ENCODE measurements around the gene MRM3.
"Not testable (repeated sequence)": the region's sequence is repeated elsewhere in the genome, so short reads cannot be mapped to it uniquely, and the experiment has no call there.

Gene MRM3

GRCh38 chr17:755319-755961, 26.7 kb upstream of the MRM3 start:
- H3K27me3 ChIP-seq (ENCODE audit: insufficient read depth, low read length); H2AFZ ChIP-seq (ENCODE audit: low read length, unreplicated experiment); H3K4me1 ChIP-seq (ENCODE audit: control insufficient read depth, insufficient read depth, low read length, unreplicated experiment); H3K27ac ChIP-seq (ENCODE audit: low read depth, low read length); H3K4me3 ChIP-seq (ENCODE audit: low read depth, low read length); H3K36me3 ChIP-seq (ENCODE audit: insufficient read depth, low read length): not testable (repeated sequence)
- H3K79me2 ChIP-seq (ENCODE audit: control insufficient read depth, insufficient read depth, low read length, unreplicated experiment): peaks cover 16% of the 10 kb centered on the region

- not testable (repeated sequence) for H3K27ac ChIP-seq (ENCODE audit: low read depth, low read length); H3K27me3 ChIP-seq (ENCODE audit: insufficient read depth, low read length); H2AFZ ChIP-seq (ENCODE audit: low read length, unreplicated experiment); H3K79me2 ChIP-seq (ENCODE audit: control insufficient read depth, insufficient read depth, low read length, unreplicated experiment); H3K4me1 ChIP-seq (ENCODE audit: control insufficient read depth, insufficient read depth, low read length, unreplicated experiment); H3K4me3 ChIP-seq (ENCODE audit: low read depth, low read length); H3K36me3 ChIP-seq (ENCODE audit: insufficient read depth, low read length)
Measured at GRCh38 chr17:756010-756567, 26.1 kb upstream of the MRM3 start.

DNA sequence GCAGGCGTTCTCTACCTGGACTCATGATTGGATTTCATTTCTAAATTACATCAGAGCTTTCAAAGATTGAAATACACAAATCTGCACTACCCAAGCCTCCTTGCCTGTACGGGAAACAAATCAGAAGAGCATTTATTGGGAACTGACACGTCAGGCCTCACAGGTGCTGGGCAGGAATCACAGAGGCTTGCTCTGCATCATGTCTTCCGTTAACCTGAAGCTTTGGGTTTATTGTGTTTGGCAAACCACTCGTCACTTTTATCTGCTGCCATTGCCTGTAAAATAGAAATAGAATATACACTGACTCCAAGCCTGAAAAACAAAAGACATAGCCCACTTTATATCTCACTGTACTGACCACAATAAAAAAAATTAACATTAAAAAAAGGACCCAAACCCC, 22.2 kb upstream of the MRM3 start:
- Histone ChIP-seq H3K4me3 (ENCODE audit: low read depth, low read length) (no peak overlapping the region), H2AFZ (ENCODE audit: low read length, unreplicated experiment) (no peak overlapping the region), H3K79me2 (ENCODE audit: control insufficient read depth, insufficient read depth, low read length, unreplicated experiment) (no peaks in the 10 kb centered on the region), H3K27ac (ENCODE audit: low read depth, low read length) (no peak overlapping the region), H3K36me3 (ENCODE audit: insufficient read depth, low read length) (peaks cover 11% of the 10 kb centered on the region), H3K4me1 (ENCODE audit: control insufficient read depth, insufficient read depth, low read length, unreplicated experiment) (no peaks in the 10 kb centered on the region), H3K27me3 (ENCODE audit: insufficient read depth, low read length) (no peaks in the 10 kb centered on the region)

DNA sequence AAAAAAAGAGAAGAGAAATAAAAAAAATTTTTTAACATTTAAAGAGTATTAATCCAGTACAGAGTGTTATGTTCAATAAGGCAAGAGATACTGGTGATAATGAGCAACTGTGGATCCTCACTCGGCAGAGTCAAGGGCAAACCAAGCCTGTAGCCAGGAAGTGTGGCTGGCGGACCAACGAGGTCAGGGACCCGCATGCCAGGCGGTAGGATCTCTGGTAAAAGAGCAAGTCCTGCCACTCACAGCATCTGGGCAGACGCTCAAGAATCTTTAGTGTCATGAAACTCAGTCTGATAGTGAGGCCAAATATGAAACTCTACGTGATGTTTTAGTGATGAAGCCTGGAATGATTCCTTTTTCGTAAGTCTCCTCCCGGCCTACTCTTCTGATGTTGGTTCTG, 21.8 kb upstream of the MRM3 start:
- no peak overlapping the region for H3K27ac ChIP-seq (ENCODE audit: low read depth, low read length)
- H2AFZ ChIP-seq (ENCODE audit: low read length, unreplicated experiment): no peak overlapping the region
- H3K36me3 ChIP-seq (ENCODE audit: insufficient read depth, low read length): peaks cover 11% of the 10 kb centered on the region
- no peaks in the 10 kb centered on the region for H3K4me1 ChIP-seq (ENCODE audit: control insufficient read depth, insufficient read depth, low read length, unreplicated experiment)
- H3K79me2 ChIP-seq (ENCODE audit: control insufficient read depth, insufficient read depth, low read length, unreplicated experiment): no peaks in the 10 kb centered on the region
- H3K4me3 ChIP-seq (ENCODE audit: low read depth, low read length): no peak overlapping the region
- H3K27me3 ChIP-seq (ENCODE audit: insufficient read depth, low read length): no peaks in the 10 kb centered on the region

GRCh38 chr17:767076-767475, 15.1 kb upstream of the MRM3 start:
- Histone ChIP-seq H2AFZ (ENCODE audit: low read length, unreplicated experiment) (no peak overlapping the region), H3K36me3 (ENCODE audit: insufficient read depth, low read length) (peaks cover 27% of the 10 kb centered on the region), H3K27ac (ENCODE audit: low read depth, low read length) (no peak overlapping the region), H3K27me3 (ENCODE audit: insufficient read depth, low read length) (no peaks in the 10 kb centered on the region), H3K79me2 (ENCODE audit: control insufficient read depth, insufficient read depth, low read length, unreplicated experiment) (no peaks in the 10 kb centered on the region), H3K4me1 (ENCODE audit: control insufficient read depth, insufficient read depth, low read length, unreplicated experiment) (no peaks in the 10 kb centered on the region), H3K4me3 (ENCODE audit: low read depth, low read length) (no peak overlapping the region)

DNA sequence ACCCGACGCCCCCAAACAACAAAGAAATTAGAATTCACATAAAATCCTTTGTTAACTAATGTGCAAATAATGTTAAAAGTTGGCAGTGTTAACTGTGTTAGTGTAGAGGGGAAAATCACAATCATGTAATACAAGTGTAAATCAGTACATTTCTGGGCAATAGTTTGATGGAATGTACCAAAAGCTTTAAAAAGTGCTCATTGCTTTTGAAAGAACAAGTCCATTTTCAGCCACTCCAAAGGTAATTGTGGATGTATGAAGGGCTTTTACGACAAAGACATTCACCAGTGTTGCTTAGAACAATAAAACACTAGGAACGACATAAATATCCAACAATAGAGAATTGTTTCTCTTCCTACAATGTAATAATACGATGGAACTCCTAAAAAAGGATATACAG, 9.1 kb upstream of the MRM3 start:
- peaks cover 53% of the 10 kb centered on the region for H3K36me3 ChIP-seq (ENCODE audit: insufficient read depth, low read length)
- no peaks in the 10 kb centered on the region for H3K4me1 ChIP-seq (ENCODE audit: control insufficient read depth, insufficient read depth, low read length, unreplicated experiment)
- H2AFZ ChIP-seq (ENCODE audit: low read length, unreplicated experiment): no peak overlapping the region
- no peaks in the 10 kb centered on the region for H3K27me3 ChIP-seq (ENCODE audit: insufficient read depth, low read length)
- H3K27ac ChIP-seq (ENCODE audit: low read depth, low read length): no peak overlapping the region
- peaks cover 6% of the 10 kb centered on the region for H3K79me2 ChIP-seq (ENCODE audit: control insufficient read depth, insufficient read depth, low read length, unreplicated experiment)
- H3K4me3 ChIP-seq (ENCODE audit: low read depth, low read length): no peak overlapping the region

GRCh38 chr17:773467-774312, 8.5 kb upstream of the MRM3 start:
- H3K4me1 ChIP-seq (ENCODE audit: control insufficient read depth, insufficient read depth, low read length, unreplicated experiment): no peaks in the 10 kb centered on the region
- peaks cover 7% of the 10 kb centered on the region for H3K79me2 ChIP-seq (ENCODE audit: control insufficient read depth, insufficient read depth, low read length, unreplicated experiment)
- H3K36me3 ChIP-seq (ENCODE audit: insufficient read depth, low read length): peaks cover 60% of the 10 kb centered on the region
- no peak overlapping the region for H3K4me3 ChIP-seq (ENCODE audit: low read depth, low read length)
- H3K27ac ChIP-seq (ENCODE audit: low read depth, low read length): no peak overlapping the region
- H3K27me3 ChIP-seq (ENCODE audit: insufficient read depth, low read length): no peaks in the 10 kb centered on the region
- H2AFZ ChIP-seq (ENCODE audit: low read length, unreplicated experiment): no peak overlapping the region

DNA sequence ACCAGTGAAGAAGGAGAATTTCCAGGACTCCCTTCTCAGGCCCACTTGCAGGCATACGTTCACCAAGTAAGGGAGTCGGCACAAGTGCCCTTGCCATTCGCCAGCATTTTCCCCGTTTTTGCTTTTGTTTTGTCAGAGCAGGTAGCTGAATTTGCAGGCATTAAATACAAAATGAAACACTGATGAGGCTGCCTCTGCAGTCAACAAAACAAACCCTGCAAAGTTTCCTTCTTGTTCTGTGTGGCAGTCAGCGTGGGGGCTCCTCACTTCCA, 7.9 kb upstream of the MRM3 start:
- Histone ChIP-seq H2AFZ (ENCODE audit: low read length, unreplicated experiment) (no peak overlapping the region), H3K36me3 (ENCODE audit: insufficient read depth, low read length) (peaks cover 62% of the 10 kb centered on the region), H3K4me3 (ENCODE audit: low read depth, low read length) (no peak overlapping the region), H3K27ac (ENCODE audit: low read depth, low read length) (no peak overlapping the region), H3K4me1 (ENCODE audit: control insufficient read depth, insufficient read depth, low read length, unreplicated experiment) (no peaks in the 10 kb centered on the region), H3K27me3 (ENCODE audit: insufficient read depth, low read length) (no peaks in the 10 kb centered on the region), H3K79me2 (ENCODE audit: control insufficient read depth, insufficient read depth, low read length, unreplicated experiment) (peaks cover 7% of the 10 kb centered on the region)

GRCh38 chr17:778096-778495, 4.1 kb upstream of the MRM3 start:
- Histone ChIP-seq H3K4me3 (ENCODE audit: low read depth, low read length) (no peak overlapping the region), H3K27me3 (ENCODE audit: insufficient read depth, low read length) (no peaks in the 10 kb centered on the region), H3K4me1 (ENCODE audit: control insufficient read depth, insufficient read depth, low read length, unreplicated experiment) (peaks cover 8% of the 10 kb centered on the region), H3K36me3 (ENCODE audit: insufficient read depth, low read length) (peaks cover 39% of the 10 kb centered on the region), H3K79me2 (ENCODE audit: control insufficient read depth, insufficient read depth, low read length, unreplicated experiment) (peaks cover 40% of the 10 kb centered on the region), H2AFZ (ENCODE audit: low read length, unreplicated experiment) (no peak overlapping the region), H3K27ac (ENCODE audit: low read depth, low read length) (no peak overlapping the region)

GRCh38 chr17:784143-784542, 2.0 kb downstream of the MRM3 start:
- Histone ChIP-seq H3K4me1 (ENCODE audit: control insufficient read depth, insufficient read depth, low read length, unreplicated experiment) (peaks cover 14% of the 10 kb centered on the region), H3K36me3 (ENCODE audit: insufficient read depth, low read length) (peaks cover 6% of the 10 kb centered on the region), H3K27me3 (ENCODE audit: insufficient read depth, low read length) (no peaks in the 10 kb centered on the region), H2AFZ (ENCODE audit: low read length, unreplicated experiment) (no peak overlapping the region), H3K27ac (ENCODE audit: low read depth, low read length) (no peak overlapping the region), H3K79me2 (ENCODE audit: control insufficient read depth, insufficient read depth, low read length, unreplicated experiment) (peaks cover 57% of the 10 kb centered on the region), H3K4me3 (ENCODE audit: low read depth, low read length) (peak overlapping the region; percentile 100; the same call in 1 of the 2 replicates)

GRCh38 chr17:785901-786300, 3.7 kb downstream of the MRM3 start:
- Histone ChIP-seq H3K79me2 (ENCODE audit: control insufficient read depth, insufficient read depth, low read length, unreplicated experiment) (peaks cover 46% of the 10 kb centered on the region), H3K36me3 (ENCODE audit: insufficient read depth, low read length) (peaks cover 16% of the 10 kb centered on the region), H3K4me1 (ENCODE audit: control insufficient read depth, insufficient read depth, low read length, unreplicated experiment) (peaks cover 13% of the 10 kb centered on the region)
- H2AFZ ChIP-seq (ENCODE audit: low read length, unreplicated experiment); H3K27ac ChIP-seq (ENCODE audit: low read depth, low read length); H3K4me3 ChIP-seq (ENCODE audit: low read depth, low read length); H3K27me3 ChIP-seq (ENCODE audit: insufficient read depth, low read length): not testable (repeated sequence)
